ENCODE results near the gene AGXT2.
A peak's percentile ranks its signal among the peaks of the same experiment; 100 is the strongest.
"Not testable (repeated sequence)": the region's sequence is repeated elsewhere in the genome, so short reads cannot be mapped to it uniquely, and the experiment has no call there.

Gene AGXT2

GRCh38 chr5:35010676-35011075 is 37.1 kb downstream of the AGXT2 start:
- DNase-seq: no peak

- no peak for DNase-seq
Observed at GRCh38 chr5:35009657-35010056, 38.1 kb downstream of the AGXT2 start.

- no peak for DNase-seq
Observed at GRCh38 chr5:35009019-35009418, 38.7 kb downstream of the AGXT2 start.

- no peak for DNase-seq
Observed at GRCh38 chr5:35004771-35005170, 43.0 kb downstream of the AGXT2 start.

GRCh38 chr5:35004200-35004599 is 43.5 kb downstream of the AGXT2 start:
- no peak for DNase-seq

- DNase-seq: peak; percentile 43 to 87
Observed at GRCh38 chr5:35003018-35003957, 44.5 kb downstream of the AGXT2 start.

GRCh38 chr5:35002459-35002858 is 45.3 kb downstream of the AGXT2 start:
- DNase-seq: no peak

GRCh38 chr5:35001842-35002241 is 45.9 kb downstream of the AGXT2 start:
- DNase-seq: no peak

GRCh38 chr5:34998058-34998789 is 49.5 kb downstream of the AGXT2 start:
- DNase-seq: no peak

- DNase-seq: no peak
Observed at GRCh38 chr5:34996261-34996660, 51.5 kb downstream of the AGXT2 start.

GRCh38 chr5:34993951-34994350 is 53.8 kb downstream of the AGXT2 start:
- DNase-seq: no peak

- DNase-seq: no peak
Observed at GRCh38 chr5:34991486-34992238, 56.1 kb downstream of the AGXT2 start.

GRCh38 chr5:34986965-34987364 is 60.8 kb downstream of the AGXT2 start:
- no peak for DNase-seq

GRCh38 chr5:34982823-34983222 is 64.9 kb downstream of the AGXT2 start:
- no peak for DNase-seq

- no peak for DNase-seq
Observed at GRCh38 chr5:34978681-34979080, 69.1 kb downstream of the AGXT2 start.

GRCh38 chr5:34977934-34978613 is 69.7 kb downstream of the AGXT2 start:
- no peak for DNase-seq

GRCh38 chr5:34976347-34976746 is 71.4 kb downstream of the AGXT2 start:
- DNase-seq: no peak

GRCh38 chr5:34971655-34972054 is 76.1 kb downstream of the AGXT2 start:
- not testable (repeated sequence) for DNase-seq

- DNase-seq: no peak
Observed at GRCh38 chr5:34970552-34970951, 77.2 kb downstream of the AGXT2 start.

GRCh38 chr5:34968258-34968657 is 79.5 kb downstream of the AGXT2 start:
- no peak for DNase-seq

GRCh38 chr5:34967540-34967939 is 80.2 kb downstream of the AGXT2 start:
- DNase-seq: no peak

- no peak for DNase-seq
Observed at GRCh38 chr5:34959323-34959722, 88.4 kb downstream of the AGXT2 start.
